ENCODE measurements around the gene WNT9A. TPM values are rescaled to one million over a fixed set of nuclear protein-coding genes. Genes with fewer than 3 reads are reported as not detected.

WNT9A gene, protein sequence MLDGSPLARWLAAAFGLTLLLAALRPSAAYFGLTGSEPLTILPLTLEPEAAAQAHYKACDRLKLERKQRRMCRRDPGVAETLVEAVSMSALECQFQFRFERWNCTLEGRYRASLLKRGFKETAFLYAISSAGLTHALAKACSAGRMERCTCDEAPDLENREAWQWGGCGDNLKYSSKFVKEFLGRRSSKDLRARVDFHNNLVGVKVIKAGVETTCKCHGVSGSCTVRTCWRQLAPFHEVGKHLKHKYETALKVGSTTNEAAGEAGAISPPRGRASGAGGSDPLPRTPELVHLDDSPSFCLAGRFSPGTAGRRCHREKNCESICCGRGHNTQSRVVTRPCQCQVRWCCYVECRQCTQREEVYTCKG
- 0.30 and 0.51 TPM in 2 replicates for total RNA-seq

DNA sequence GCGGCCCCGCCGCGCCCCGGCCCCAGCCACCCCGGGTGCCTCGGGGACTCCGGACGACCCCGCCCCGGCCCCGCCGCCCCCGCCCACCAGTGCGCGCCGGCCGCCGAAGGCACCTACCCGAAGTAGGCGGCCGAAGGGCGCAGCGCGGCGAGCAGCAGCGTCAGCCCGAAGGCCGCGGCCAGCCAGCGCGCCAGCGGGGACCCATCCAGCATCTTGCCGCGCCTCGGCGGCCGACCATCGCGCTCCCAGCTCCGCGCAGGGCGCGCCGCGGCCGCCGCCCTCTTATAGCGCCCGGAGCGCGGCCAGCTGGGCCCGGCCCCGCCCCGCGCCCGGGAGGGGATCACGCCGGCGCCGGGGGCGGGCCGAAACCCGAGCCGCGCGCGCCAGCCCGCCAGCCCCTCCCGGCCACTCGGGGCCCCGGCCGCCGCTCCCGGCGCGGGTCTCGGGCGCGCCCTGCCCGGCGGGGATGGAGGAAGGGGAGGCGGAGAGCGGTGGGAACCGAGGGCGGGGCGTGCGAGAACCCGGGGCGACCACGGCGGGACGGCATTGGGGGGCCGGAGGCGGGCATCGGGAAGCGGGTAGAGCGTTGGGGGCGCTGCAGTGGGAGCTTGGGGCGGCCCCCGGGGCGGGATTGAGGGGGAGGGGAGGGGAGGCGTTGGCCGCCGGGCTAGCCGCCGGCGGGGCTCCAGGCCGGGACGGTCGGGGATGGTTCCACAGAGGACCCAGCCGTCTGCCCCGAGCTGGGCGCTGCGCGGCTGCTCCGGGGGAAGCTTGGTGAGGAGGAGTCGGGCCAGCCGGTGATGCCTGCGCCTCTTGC, at the start of gene WNT9A:
WNT9A (minus strand) TSS at position 257 of the 817 bp plus-strand sequence; CDS start at position 212, 45 bp downstream.

Other genes starting within 250 kb of the WNT9A start
- 37.0 and 38.0 TPM in 2 replicates for gene JMJD4, start 212.6 kb downstream of the WNT9A start, total RNA-seq
- 46.3 and 50.0 TPM in 2 replicates for gene SNAP47, start 212.5 kb downstream of the WNT9A start, total RNA-seq
- gene PRSS38, start 132.3 kb downstream of the WNT9A start, total RNA-seq = not detected in 2 replicates
- not detected in 2 replicates for gene WNT3A, start 59.1 kb upstream of the WNT9A start, total RNA-seq
- gene ARF1, start 134.8 kb upstream of the WNT9A start, total RNA-seq = 230 and 384 TPM in 2 replicates
- 6.2 and 6.6 TPM in 2 replicates for gene C1orf35, start 155.4 kb upstream of the WNT9A start, total RNA-seq
- gene MRPL55, start 161.4 kb upstream of the WNT9A start, total RNA-seq = 43.6 and 71.6 TPM in 2 replicates
- 252 and 379 TPM in 2 replicates for gene GUK1, start 192.3 kb upstream of the WNT9A start, total RNA-seq
- 2.1 and 3.8 TPM in 2 replicates for gene GJC2, start 202.0 kb upstream of the WNT9A start, total RNA-seq
- gene IBA57, start 217.9 kb upstream of the WNT9A start, total RNA-seq = 4.8 and 8.3 TPM in 2 replicates